IMR-90 (cell line): Measurements from ENCODE around the gene TAOK1. TPM values are rescaled to one million over a fixed set of nuclear protein-coding genes. Genes with fewer than 3 reads are reported as not detected.

Experiments
- ATAC-seq: fragments of 200-7000 bp; cut with Tn5 transposase; 2 replicates; pipeline ENCODE4 v1.9.1; 2020; ENCODE audit warnings: low read depth, mild to moderate bottlenecking, moderate library complexity
- BruUV-seq: library from RNA; stranded (reverse); fragments of 400-500 nt; replicated peaks from 2 replicates; lab custom pipeline; 2021; lab: Mats Ljungman, UMichigan
- CTCF ChIA-PET: fragments of 300-600 bp; formaldehyde crosslinking; extraction: SDS; loops from one replicate; lab custom pipeline; 2021; ENCODE audit warnings: antibody characterized with exemption; lab: Yijun Ruan, JAX
- POLR2A ChIA-PET: fragments of 300-600 bp; sonication (Branson Sonifier 250); formaldehyde crosslinking; loops from one replicate; lab custom pipeline; 2022; ENCODE audit warnings: antibody characterized with exemption; ENCODE audit not compliant: unreplicated experiment; lab: Charles Lee
- DNase-seq: peaks from one replicate; pipeline ENCODE4 v3.0.0; 2013
- H2AFZ ChIP-seq: replicated peaks from 2 replicates; pipeline ENCODE3; 2013; ENCODE audit warnings: low read length, mild to moderate bottlenecking; ENCODE audit not compliant: poor library complexity
- H2AK5ac ChIP-seq: 2 replicates; pipeline ENCODE4 v1.6.1; 2013; ENCODE audit warnings: low read depth, low read length, inconsistent platforms
- H2AK9ac ChIP-seq: replicated peaks from 2 replicates; pipeline ENCODE3; 2013; ENCODE audit warnings: mild to moderate bottlenecking, low read depth, low read length, moderate library complexity; ENCODE audit not compliant: poor library complexity
- H2BK120ac ChIP-seq: 2 replicates; pipeline ENCODE4 v1.6.1; 2013; ENCODE audit warnings: low read depth, low read length, inconsistent platforms
- H2BK15ac ChIP-seq: 3 replicates; pipeline ENCODE4 v1.6.1; 2013; ENCODE audit warnings: low read depth, low read length, inconsistent platforms
- H2BK20ac ChIP-seq: 2 replicates; pipeline ENCODE4 v1.6.1; 2013; ENCODE audit warnings: low read depth, mild to moderate bottlenecking, inconsistent platforms, low read length, moderate library complexity
- H2BK5ac ChIP-seq: 2 replicates; pipeline ENCODE4 v1.6.1; 2013; ENCODE audit warnings: mild to moderate bottlenecking, low read depth, low read length, inconsistent platforms; ENCODE audit not compliant: poor library complexity, severe bottlenecking
- H3K14ac ChIP-seq: replicated peaks from 2 replicates; pipeline ENCODE4 v1.6.1; 2013; ENCODE audit warnings: low read depth, low read length, inconsistent platforms
- H3K18ac ChIP-seq: 2 replicates; pipeline ENCODE4 v1.6.1; 2013; ENCODE audit warnings: low read depth, low read length, control low read depth
- H3K23ac ChIP-seq: 2 replicates; pipeline ENCODE4 v1.6.1; 2013; ENCODE audit warnings: low read depth, low read length, inconsistent platforms
- H3K27ac ChIP-seq: 2 replicates; pipeline ENCODE4 v1.5.1; 2013; ENCODE audit warnings: mild to moderate bottlenecking, control low read depth, low read length; ENCODE audit not compliant: insufficient read depth
- H3K27me3 ChIP-seq: 2 replicates; pipeline ENCODE4 v1.6.1; 2013; ENCODE audit warnings: low read length; ENCODE audit not compliant: control insufficient read depth, insufficient read depth
- H3K36me3 ChIP-seq: 2 replicates; pipeline ENCODE4 v1.6.1; 2013; ENCODE audit warnings: low read length, mixed read lengths; ENCODE audit not compliant: control insufficient read depth, insufficient read depth
- H3K4ac ChIP-seq: 2 replicates; pipeline ENCODE4 v1.6.1; 2013; ENCODE audit warnings: low read depth, low read length, inconsistent platforms
- H3K4me1 ChIP-seq: 2 replicates; pipeline ENCODE4 v1.6.1; 2013; ENCODE audit warnings: low read length, mixed read lengths; ENCODE audit not compliant: control insufficient read depth, insufficient read depth
- H3K4me2 ChIP-seq: 2 replicates; pipeline ENCODE4 v1.6.1; 2013; ENCODE audit warnings: low read depth, mild to moderate bottlenecking, control low read depth, low read length, moderate library complexity
- H3K4me3 ChIP-seq: 2 replicates; pipeline ENCODE4 v1.5.1; 2013; ENCODE audit warnings: low read depth, mild to moderate bottlenecking, control low read depth, low read length, moderate library complexity; ENCODE audit not compliant: insufficient read depth
- H3K56ac ChIP-seq: 2 replicates; pipeline ENCODE4 v1.6.1; 2013; ENCODE audit warnings: low read length, inconsistent platforms; ENCODE audit not compliant: insufficient read depth; ENCODE audit errors: extremely low read depth
- H3K79me1 ChIP-seq, 2 experiments: 2 replicates each; pipeline ENCODE4 v1.6.1; 2013; ENCODE audit warnings: low read length in 2 of 2, inconsistent platforms in 1 of 2, low read depth in 1 of 2
- H3K9ac ChIP-seq: 2 replicates; pipeline ENCODE4 v1.6.1; 2013; ENCODE audit warnings: low read depth, low read length, control low read depth
- H3K9me1 ChIP-seq: 2 replicates; pipeline ENCODE4 v1.6.1; 2013; ENCODE audit warnings: low read length, inconsistent platforms; ENCODE audit not compliant: insufficient read depth
- H3K9me3 ChIP-seq: 2 replicates; pipeline ENCODE4 v1.6.1; 2013; ENCODE audit warnings: low read length; ENCODE audit not compliant: control insufficient read depth, insufficient read depth
- H4K20me1 ChIP-seq: 2 replicates; pipeline ENCODE4 v1.6.1; 2013; ENCODE audit warnings: low read length, inconsistent platforms; ENCODE audit not compliant: insufficient read depth
- H4K5ac ChIP-seq: 2 replicates; pipeline ENCODE4 v1.6.1; 2013; ENCODE audit warnings: mild to moderate bottlenecking, low read depth, low read length, control low read depth
- H4K8ac ChIP-seq, 2 experiments: 2 replicates each; pipeline ENCODE4 v1.6.1; 2013; ENCODE audit warnings: low read depth in 2 of 2, low read length in 2 of 2, control low read depth in 1 of 2, inconsistent platforms in 1 of 2
- H4K91ac ChIP-seq: 2 replicates; pipeline ENCODE4 v1.6.1; 2013; ENCODE audit warnings: low read depth, low read length, inconsistent platforms; ENCODE audit not compliant: insufficient read depth
- CEBPB ChIP-seq: IDR thresholded peaks from 2 replicates; pipeline ENCODE4 v1.6.1; 2012; ENCODE audit warnings: low read depth, low read length, improper control_type of control experiment
- CHD1 ChIP-seq: IDR thresholded peaks from 2 replicates; pipeline ENCODE4 v1.6.1; 2012; ENCODE audit warnings: low read depth, low read length, improper control_type of control experiment
- MAFK ChIP-seq: IDR thresholded peaks from 2 replicates; pipeline ENCODE4 v1.6.1; 2012; ENCODE audit warnings: low read depth, low read length, improper control_type of control experiment
- MAZ ChIP-seq: IDR thresholded peaks from 2 replicates; pipeline ENCODE4 v1.6.1; 2012; ENCODE audit warnings: low read depth, mild to moderate bottlenecking, low read length, improper control_type of control experiment, moderate library complexity, borderline replicate concordance
- MXI1 ChIP-seq: IDR thresholded peaks from 2 replicates; pipeline ENCODE4 v1.6.1; 2012; ENCODE audit warnings: low read depth, mild to moderate bottlenecking, low read length, moderate library complexity, borderline replicate concordance
- NFE2L2 ChIP-seq: fragments of 150-350 bp; IDR thresholded peaks from 2 replicates; pipeline ENCODE4 v1.6.1; 2016; ENCODE audit warnings: low read depth, mild to moderate bottlenecking, low read length
- WGBS, 2 experiments: methylation state at CpG; one replicate each; pipeline versions ENCODE4 v1.1.5 to v1.1.7; 2013; ENCODE audit warnings: missing lambda C conversion rate in 2 of 2; ENCODE audit not compliant: insufficient read length in 1 of 2; ENCODE audit errors: extremely low coverage in 2 of 2; 5-methylcytosine and 5-hydroxymethylcytosine counted together
- dilution Hi-C: fragments of 300-500 bp; cut with HindIII; formaldehyde crosslinking; loops from one replicate; pipeline ENCODE4 v1.14.3; 2018; ENCODE audit warnings: low sequenced_read_pairs; ENCODE audit not compliant: unreplicated experiment
- in situ Hi-C: fragments of 300-500 bp; cut with MboI; formaldehyde crosslinking; loops from 3 replicates; pipeline ENCODE4 v1.14.3; 2019; ENCODE audit warnings: low sequenced_read_pairs, inconsistent platforms, mixed read lengths
- intact Hi-C: fragments of 100-400 bp; cut with micrococcal nuclease; formaldehyde crosslinking; loops from 2 replicates; pipeline ENCODE4 v1.10.0; 2022
- polyA plus RNA-seq, 3 experiments: library from polyadenylated mRNA; depleted of rRNA; stranded (reverse); fragments of >200 nt; gene quantifications; 2 replicates each; pipeline ENCODE4 v1.2.3, GENCODE V29; 2012; ENCODE audit warnings: low replicate concordance in 1 of 3
- total RNA-seq: library from RNA; depleted of rRNA; stranded (reverse); fragments of >200 nt; gene quantifications from 2 replicates; pipeline ENCODE4 v1.2.3, GENCODE V29; 2012

Gene TAOK1
- total and polyA plus RNA-seq, 2 of the 4 experiments (the other 2 are of a cell fraction): 9.8 to 91.8 TPM

DNA sequence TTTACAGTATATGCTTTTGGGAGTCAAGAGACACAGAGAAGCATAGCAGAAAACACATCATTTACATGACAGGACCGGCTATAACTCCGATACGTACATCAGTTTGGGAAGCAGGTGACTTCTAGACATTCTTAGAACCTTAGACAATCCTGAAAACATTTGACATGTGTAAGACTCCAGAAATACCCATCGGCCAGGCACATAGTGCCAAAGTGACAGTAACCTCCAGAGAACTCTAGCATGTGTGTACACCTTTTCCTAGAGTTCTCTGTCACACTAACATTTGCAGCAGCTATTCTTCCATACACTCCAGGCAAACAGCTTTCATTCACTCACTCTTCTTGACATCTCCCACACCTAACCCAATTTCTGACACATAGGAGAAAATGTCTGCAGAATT, 3.4 kb upstream of the TAOK1 start:
- ChIA-PET POLR2A (no interaction called here), CTCF (no interaction called here)
- intact Hi-C loops: no loop called here
- Histone ChIP-seq H3K4me3 (no peak overlapping the region), H2AK5ac (no peak overlapping the region), H4K5ac (no peak overlapping the region), H3K23ac (no peak overlapping the region), H2BK20ac (no peak overlapping the region), H2AK9ac (no peak overlapping the region), H4K8ac (no peak overlapping the region), H3K4me1 (no peaks in the 10 kb centered on the region), H2BK5ac (no peak overlapping the region), H3K4me2 (no peak overlapping the region), H2BK120ac (no peak overlapping the region), H3K27ac (no peak overlapping the region), H4K91ac (no peak overlapping the region), H3K79me1 (peaks cover 0 to 7% of the 10 kb centered on the region in 2 experiments; a peak in 1 of 4 replicates), H3K14ac (no peak overlapping the region), H3K9me3 (no peaks in the 10 kb centered on the region), H3K56ac (no peak overlapping the region), H4K20me1 (peaks cover 9% of the 10 kb centered on the region; the same call in 1 of the 2 replicates), H3K18ac (no peak overlapping the region), H2BK15ac (no peak overlapping the region), H3K9me1 (0 out of 2 replicates have a peak, but pooled peaks cover 2% of the 10 kb centered on the region), H2AFZ (no peak overlapping the region), H3K4ac (no peak overlapping the region), H3K36me3 (no peaks in the 10 kb centered on the region), H3K27me3 (no peaks in the 10 kb centered on the region), H3K9ac (no peak overlapping the region)
- BruUV-seq: no TSS peak
- DNase-seq: no peak
- in situ Hi-C loops: no loop called here
- TF ChIP-seq CHD1 (no peak), CEBPB (no peak), NFE2L2 (no peak), MAFK (no peak), MXI1 (no peak), MAZ (no peak)
- dilution Hi-C loops: no loop called here
- WGBS, 2 experiments: 75% methylated on average over 2 of the region's 4 CpGs; no CpG with 5 or more reads in 1 of the 2 experiments
- ATAC-seq: no peak
